ENCODE data around the gene MYO5C. TPM values are rescaled to one million over a fixed set of nuclear protein-coding genes. Genes with fewer than 3 reads are reported as not detected.

The MYO5C gene
- total RNA-seq (ENCODE audit: insufficient read depth, low replicate concordance), result 2.2 TPM

- DNase-seq (ENCODE audit: low spot score), result peak; percentile 33
These were observed at the start of gene MYO5C for GRCh38 chr15:52295421-52296001. Gene MYO5C (minus strand): TSS chr15:52295804. CDS start chr15:52295636, 168 bp downstream.

GRCh38 chr15:52344592-52344991 is 49.0 kb upstream of the MYO5C start:
- DNase-seq (ENCODE audit: low spot score), result no peak

- no peak for DNase-seq (ENCODE audit: low spot score)
These were observed 48.2 kb upstream of the MYO5C start for GRCh38 chr15:52343831-52344230.

GRCh38 chr15:52340093-52340492 is 44.5 kb upstream of the MYO5C start:
- DNase-seq (ENCODE audit: low spot score), result no peak

- DNase-seq (ENCODE audit: low spot score), result no peak
These were observed 43.3 kb upstream of the MYO5C start for GRCh38 chr15:52338891-52339290.

- DNase-seq (ENCODE audit: low spot score), result no peak
These were observed 42.5 kb upstream of the MYO5C start for GRCh38 chr15:52338058-52338457.

GRCh38 chr15:52337198-52337853 is 41.7 kb upstream of the MYO5C start:
- DNase-seq (ENCODE audit: low spot score), result no peak

- no peak for DNase-seq (ENCODE audit: low spot score)
These were observed 40.9 kb upstream of the MYO5C start for GRCh38 chr15:52336529-52336928.

- no peak for DNase-seq (ENCODE audit: low spot score)
These were observed 39.0 kb upstream of the MYO5C start for GRCh38 chr15:52334491-52335160.

GRCh38 chr15:52331490-52332240 is 36.1 kb upstream of the MYO5C start:
- peak; percentile 63 for DNase-seq (ENCODE audit: low spot score)

- no peak for DNase-seq (ENCODE audit: low spot score)
These were observed 34.4 kb upstream of the MYO5C start for GRCh38 chr15:52329987-52330386.

GRCh38 chr15:52329150-52329549 is 33.5 kb upstream of the MYO5C start:
- no peak for DNase-seq (ENCODE audit: low spot score)

- no peak for DNase-seq (ENCODE audit: low spot score)
These were observed 33.1 kb upstream of the MYO5C start for GRCh38 chr15:52328680-52329079.

- peak; percentile 82 for DNase-seq (ENCODE audit: low spot score)
These were observed 31.2 kb upstream of the MYO5C start for GRCh38 chr15:52326756-52327155.

- DNase-seq (ENCODE audit: low spot score), result no peak
These were observed 28.5 kb upstream of the MYO5C start for GRCh38 chr15:52324109-52324508.

GRCh38 chr15:52318729-52319500 is 23.3 kb upstream of the MYO5C start:
- DNase-seq (ENCODE audit: low spot score), result no peak

GRCh38 chr15:52317688-52318087 is 22.1 kb upstream of the MYO5C start:
- no peak for DNase-seq (ENCODE audit: low spot score)

GRCh38 chr15:52317022-52317421 is 21.4 kb upstream of the MYO5C start:
- no peak for DNase-seq (ENCODE audit: low spot score)

GRCh38 chr15:52309154-52309548 is 13.5 kb upstream of the MYO5C start:
- no peak for DNase-seq (ENCODE audit: low spot score)

GRCh38 chr15:52308446-52309153 is 13.0 kb upstream of the MYO5C start:
- DNase-seq (ENCODE audit: low spot score), result no peak

- no peak for DNase-seq (ENCODE audit: low spot score)
These were observed 12.2 kb upstream of the MYO5C start for GRCh38 chr15:52307847-52308246.
